NK-92 treated with Interleukin-12 subunit alpha and Interleukin-12 subunit beta, amount 100 ng/mL, for 24 hours (cell line): ENCODE data around the gene PCP4.
A peak's percentile ranks its signal among the peaks of the same experiment; 100 is the strongest.

Experiments used
- DNase-seq: peaks from one replicate; lab custom pipeline; 2025; lab: John Stamatoyannopoulos, UW

Gene PCP4

DNA sequence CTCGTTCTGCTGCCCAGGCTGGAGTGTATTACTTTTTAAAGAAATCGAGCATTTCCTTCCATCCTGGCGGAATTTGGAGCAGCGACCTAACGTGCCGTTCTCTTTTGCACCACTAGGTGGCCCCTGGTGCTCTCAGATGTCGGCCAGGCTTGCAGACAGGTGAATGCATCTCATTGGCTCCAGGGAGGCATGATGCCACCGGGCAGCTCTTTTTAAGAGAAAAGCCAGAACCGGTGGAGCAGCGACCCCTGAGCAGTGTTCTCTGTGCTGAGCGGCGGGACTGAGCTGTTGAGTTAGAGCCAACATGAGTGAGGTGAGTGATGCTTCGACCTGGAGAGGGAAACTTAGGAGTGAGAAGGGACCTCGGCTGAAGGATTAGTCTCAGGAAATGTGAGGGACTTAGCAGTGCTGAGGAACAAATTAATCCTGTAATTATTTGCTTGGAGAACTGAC lies at the start of gene PCP4:
Gene PCP4 (plus strand): TSS at position 241 of the 453 bp plus-strand sequence. CDS start 64 bp downstream, at position 305.
- DNase-seq, result peak; percentile 18

DNA sequence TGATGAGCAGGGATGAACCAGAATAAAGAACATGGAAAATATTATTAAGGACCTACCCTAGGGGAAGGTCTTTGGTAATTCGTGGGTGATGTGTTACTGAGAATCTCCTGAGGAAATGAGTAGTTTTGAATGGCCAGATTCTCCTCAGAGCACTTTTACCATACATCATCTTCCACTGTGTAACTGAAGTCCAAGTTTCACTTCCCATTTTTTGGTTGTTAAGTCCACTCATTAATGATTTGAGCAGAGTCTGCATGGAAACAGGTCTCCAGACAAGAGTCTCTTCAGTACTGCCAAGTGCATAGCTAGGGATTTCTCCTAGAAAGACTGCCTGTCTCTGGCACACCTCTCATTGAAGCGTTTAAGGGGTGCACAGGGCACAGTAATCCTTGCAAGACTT lies 48.7 kb upstream of the PCP4 start:
- no peak for DNase-seq

- DNase-seq, result no peak
These were observed 45.2 kb upstream of the PCP4 start for GRCh38 chr21:39822042-39822441.

GRCh38 chr21:39825250-39825649 lies 42.0 kb upstream of the PCP4 start:
- no peak for DNase-seq

DNA sequence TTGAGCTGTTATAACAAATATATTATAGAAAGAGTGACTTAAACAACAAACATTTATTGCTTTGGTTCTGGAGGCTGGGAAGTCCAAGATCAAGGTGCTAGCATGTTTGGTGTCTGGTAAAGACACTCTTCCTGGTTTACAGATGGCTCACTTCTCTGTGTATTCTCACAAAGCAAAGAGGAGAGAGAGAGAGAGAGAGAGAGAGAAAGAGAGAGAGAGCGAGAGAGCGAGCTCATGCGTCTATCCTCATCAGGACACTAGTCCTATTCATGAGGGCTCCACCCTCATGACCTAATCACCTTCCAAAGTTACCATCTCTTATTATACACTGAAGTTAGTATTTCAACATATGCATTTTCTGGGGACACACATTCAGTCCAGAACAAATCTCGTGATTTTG lies 32.7 kb upstream of the PCP4 start:
- no peak for DNase-seq

DNA sequence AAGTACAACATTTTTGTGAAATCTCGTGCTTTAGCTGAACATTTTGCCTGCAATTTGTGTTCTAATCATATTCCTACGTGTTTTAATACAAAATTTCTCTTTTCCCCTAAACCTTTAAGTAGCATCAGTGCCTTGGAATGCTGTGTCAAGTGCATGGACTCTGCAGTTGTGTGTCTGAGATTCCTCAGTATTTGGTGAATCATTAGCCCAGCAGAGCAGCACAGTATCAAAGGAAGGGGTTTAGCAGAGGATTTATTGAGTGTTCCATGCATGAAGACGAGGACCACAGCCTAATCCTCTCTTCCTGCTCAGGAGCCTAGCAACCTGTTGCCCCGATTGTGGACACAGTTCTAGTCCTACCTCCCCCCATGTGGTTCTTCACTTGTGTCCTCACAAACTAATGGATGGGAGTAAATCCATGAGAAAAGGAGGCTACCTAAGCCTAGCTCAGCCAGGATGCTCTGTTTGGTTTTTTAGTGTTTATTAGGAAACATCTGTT lies 29.3 kb upstream of the PCP4 start:
- DNase-seq, result no peak

DNA sequence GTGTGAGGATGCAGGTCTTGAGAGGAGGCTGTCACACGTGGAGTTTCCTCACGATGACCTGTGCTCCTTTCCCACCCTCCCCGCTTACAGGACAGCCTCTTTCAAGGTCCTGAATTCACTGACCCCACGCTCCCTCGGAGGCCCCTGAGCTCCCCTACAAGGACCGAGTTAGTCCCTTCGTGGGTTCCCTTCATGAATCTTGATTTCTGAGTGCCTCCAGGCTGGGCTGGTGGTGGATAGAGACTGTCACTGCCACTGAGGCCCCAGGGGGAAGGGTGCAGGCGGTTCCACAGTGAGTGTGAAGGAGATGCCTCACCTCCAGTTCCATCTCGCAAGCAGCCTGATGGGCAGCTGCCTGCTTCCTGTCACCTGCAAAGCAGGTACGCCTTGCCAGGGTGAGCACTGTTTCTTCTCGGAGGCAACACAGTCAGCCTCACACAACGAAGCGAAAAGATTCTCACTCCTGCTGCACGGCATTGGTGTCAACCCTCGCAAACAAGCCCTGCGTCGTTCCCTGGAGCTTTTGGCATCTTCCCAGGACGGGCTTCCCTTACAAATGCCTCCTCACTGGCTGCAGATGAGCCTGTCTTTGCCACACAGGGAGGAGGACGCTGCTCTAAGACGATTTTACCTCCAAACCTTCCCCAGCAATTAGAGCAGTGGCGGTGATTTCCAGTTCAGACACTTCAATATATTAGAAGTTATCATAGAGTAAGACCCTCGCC lies 26.7 kb upstream of the PCP4 start:
- no peak for DNase-seq

DNA sequence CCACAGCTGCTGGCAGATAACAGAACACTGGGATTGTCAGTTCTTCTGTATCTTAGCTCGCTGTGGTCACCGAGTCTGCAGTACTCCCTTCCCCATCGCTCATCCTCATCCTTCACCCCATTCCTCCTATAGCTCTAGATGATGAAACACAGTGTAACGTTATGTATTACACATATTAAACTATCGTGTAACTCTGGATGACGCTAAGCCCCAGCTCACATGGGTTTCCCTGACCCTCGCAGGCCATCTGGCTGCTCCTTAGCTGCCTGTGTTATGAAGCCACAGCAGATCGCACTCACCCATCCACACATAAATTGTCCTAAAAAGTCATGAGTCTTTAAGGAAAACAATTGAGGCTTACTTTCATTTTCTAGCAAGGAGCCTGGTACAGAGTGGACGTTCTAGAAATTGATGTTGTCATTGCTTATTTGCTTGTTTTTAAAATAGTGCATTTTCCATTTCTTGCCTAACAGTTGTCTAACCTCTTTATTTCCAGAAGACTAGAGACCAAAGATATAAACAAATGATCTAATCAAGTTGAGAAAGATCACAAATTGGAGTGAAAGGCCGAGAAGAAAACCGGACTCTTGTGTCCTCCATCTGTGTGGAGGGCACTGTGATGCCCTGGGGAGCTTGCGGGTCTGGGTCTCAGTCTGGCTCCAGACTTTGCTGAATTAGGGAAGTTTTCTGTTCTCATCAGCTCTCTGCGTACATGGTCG lies 24.3 kb upstream of the PCP4 start:
- no peak for DNase-seq

DNA sequence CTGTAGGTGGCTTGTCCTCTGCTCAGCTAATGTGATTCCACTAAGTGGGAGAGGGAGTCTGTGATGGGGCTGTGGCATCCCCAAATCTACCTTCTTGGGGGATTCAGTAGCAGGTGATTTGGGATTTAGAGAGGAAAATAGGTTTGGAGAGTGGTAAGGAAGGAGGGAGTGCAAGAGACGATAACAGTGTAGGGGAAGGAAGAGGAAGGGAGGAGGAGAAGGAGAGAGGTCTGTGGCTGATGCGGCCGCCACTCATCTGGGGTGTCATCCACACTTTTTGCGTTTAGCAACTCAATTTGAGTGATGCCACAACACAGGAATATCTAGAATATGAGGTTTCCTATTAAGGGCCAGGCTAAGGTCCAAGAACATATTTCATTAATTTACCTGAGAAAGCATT lies 23.8 kb upstream of the PCP4 start:
- DNase-seq, result no peak

DNA sequence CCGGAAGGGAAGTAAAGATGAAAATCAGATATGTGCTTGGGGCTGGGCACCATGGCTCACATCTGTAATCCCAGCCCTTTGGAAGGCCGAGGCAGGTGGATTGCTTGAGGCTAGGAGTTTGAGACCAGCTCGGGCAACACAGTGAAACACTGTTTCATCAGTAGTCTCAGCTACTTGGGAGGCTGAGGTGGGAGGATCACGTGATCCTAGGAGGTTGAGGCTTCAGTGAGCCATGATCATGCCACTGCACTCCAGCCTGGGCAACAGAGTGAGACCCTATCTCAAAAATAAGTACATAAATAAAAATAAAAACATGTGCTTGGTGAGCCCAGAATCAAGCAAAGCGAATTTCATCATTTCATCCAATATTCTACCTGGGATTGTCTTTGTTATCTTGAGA lies 23.3 kb upstream of the PCP4 start:
- no peak for DNase-seq

- DNase-seq, result no peak
These were observed 21.6 kb upstream of the PCP4 start for GRCh38 chr21:39845571-39846130.

DNA sequence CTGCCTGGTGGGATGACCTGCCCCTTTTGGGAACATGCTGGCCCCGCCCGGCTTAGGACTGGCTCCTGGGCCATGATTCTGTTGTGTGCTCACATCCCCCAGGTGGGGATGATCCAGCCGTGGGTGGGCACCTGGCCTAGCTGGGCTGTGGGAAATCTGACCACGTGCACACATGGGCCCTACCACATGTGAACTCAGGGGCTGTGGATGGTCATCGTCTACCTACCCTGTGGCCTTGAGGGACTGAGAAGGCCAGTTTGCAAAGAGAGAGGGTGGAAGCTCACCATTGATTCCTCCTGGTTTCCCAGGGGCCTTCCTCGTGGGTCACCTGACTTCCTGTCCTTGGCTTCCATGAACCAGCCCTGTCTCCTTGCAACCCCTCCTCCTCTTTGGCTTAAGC lies 19.4 kb upstream of the PCP4 start:
- DNase-seq, result no peak

DNA sequence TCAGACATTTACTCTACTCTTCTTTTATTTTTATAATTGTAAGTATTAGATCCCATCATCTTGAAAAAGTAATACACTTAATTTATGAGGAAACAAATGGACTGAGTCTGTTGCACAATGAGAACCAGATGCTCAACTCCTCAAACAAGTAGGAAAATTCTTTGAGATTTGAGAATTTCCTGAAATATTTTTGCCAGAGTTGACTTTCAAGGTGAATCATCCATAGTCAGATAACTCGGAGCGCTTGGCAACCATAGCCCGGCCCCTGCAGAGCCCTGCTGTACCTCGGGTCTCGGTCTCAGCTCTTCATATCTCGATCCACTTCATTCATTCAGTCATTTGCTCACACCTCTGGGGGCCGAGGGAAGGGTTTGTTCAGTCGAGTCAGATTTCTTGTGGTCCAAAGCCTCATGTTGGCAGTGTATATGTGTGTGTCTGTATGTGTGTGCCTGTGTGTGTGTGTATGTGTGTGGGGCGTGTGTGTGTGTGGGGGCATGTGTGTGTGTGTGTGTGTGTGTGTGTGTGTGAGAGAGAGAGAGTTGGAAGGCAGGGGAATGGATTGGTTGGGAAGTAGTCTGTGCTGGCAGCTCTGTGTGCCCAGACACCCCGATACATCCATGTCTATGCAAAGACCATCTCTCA lies 18.1 kb upstream of the PCP4 start:
- DNase-seq, result no peak

GRCh38 chr21:39850333-39850732 lies 16.9 kb upstream of the PCP4 start:
- DNase-seq, result no peak

GRCh38 chr21:39851002-39851618 lies 16.1 kb upstream of the PCP4 start:
- DNase-seq, result no peak

DNA sequence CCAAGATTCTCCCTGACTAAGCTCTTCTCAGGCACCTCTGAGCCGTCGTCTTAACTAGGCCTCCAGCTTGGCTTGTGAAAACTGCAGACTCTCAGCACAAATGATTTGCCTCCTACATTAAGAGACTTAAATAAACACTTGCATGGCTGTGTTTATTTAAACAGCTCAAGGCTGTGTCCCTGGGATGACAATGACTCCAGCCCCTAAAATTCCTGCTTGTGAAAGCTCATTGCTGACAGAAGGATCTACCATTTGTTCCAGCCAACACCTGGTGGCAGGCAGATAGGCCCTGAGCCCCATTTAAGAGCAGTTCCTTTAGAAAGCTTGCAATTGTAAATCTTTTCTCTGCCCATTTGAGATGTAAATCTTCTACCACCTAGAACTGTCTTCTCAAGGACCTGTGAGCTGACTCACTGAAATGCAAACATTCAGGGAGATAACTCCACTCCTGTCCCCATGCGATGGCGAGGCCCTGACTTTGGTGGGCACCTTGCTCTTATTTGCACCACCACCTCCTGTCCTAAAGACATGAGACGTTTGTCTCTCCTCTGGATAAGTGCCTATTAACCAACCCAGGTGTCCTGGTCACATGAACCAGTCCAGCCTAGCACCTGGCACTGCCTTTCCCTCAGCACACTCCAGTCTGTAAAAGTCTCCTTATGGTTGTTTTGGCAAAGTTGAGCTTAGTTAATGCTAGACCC lies 15.1 kb upstream of the PCP4 start:
- no peak for DNase-seq

- DNase-seq, result no peak
These were observed 14.3 kb upstream of the PCP4 start for GRCh38 chr21:39852726-39853500.

DNA sequence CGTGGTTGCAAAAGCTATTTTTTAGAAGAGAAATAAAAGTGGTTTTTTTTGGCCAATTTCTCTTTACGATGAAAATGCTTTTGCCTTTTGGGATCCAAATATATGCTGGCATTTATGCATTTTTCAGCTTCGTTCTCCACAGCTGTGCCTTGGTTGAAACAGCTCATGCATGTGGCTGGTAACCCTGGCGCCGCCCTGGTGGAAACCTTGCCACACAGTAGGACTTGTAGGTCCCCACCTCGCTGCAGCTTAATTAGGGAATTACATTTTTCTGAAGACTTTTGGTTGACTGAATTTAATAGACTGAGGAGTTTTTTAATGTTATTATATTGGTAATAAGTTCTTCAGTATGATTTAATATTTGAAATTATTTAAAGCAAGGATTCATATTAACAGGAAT lies 12.7 kb upstream of the PCP4 start:
- DNase-seq, result no peak

DNA sequence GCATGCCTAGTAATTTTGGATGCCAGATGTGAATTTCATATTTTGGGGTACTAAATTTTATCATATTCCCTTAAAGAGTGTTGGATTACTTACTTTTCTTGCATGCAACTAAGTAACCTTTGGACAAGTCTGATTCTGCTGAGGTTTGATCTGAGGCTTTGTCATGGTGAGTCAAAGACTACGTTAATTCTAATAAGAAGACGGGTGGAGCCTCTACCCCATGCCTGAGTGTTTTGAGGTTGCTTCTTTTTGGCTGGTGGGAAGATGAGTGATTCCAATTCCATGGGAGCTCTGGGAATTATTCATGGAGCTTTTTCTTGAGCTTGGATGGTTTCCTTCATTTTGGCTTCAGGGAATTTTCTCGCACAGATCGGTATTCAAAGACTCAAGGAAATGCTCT lies 11.6 kb upstream of the PCP4 start:
- DNase-seq, result no peak

GRCh38 chr21:39860600-39860999 lies 6.6 kb upstream of the PCP4 start:
- DNase-seq, result no peak

DNA sequence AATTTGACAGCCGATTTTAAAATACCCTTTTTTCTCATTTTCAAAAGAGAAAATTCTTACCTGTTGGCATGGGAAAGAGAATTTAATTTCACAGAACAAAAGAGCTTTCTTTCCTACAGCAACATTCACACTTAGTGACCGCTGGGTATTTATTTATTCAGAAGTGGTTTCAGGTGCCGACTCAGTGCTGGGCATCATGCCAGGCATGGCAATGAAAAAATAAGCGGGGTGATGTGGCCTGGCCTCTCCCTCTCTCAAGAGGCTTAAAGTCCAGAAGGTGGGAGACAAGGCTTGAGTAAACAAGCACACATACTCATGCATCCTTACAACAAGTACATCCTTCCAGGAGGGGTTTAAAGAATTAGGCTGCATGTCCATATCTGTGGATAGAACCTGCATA lies 4.1 kb upstream of the PCP4 start:
- no peak for DNase-seq
